Natural killer cell (primary cell): ENCODE data around the gene SLC25A53. TPM values are rescaled to one million over a fixed set of nuclear protein-coding genes. Genes with fewer than 3 reads are reported as not detected.

Source experiments
- total RNA-seq, 4 donors: library from RNA; stranded (reverse); fragments of 120-200 nt in 1 of 4; gene quantifications; one replicate each; pipeline versions ENCODE4 v1.2.3 to v1.2.4, GENCODE V29; 2013 to 2022

The SLC25A53 gene
- total RNA-seq, 3 donors from 2014 or later (not counting 1 experiment from before 2014, with no cell fraction given): 10.1 to 20.6 (median 12.8) TPM

Other genes with a start within 250 kb of the SLC25A53 start
- gene TMSB15B, start 194.4 kb downstream of the SLC25A53 start, total RNA-seq: 10 to 100 TPM in 1 of 3 donors, 1 to 10 TPM in 2; 3.8 to 10.3 (median 5.4) TPM
- gene H2BW1, start 143.3 kb downstream of the SLC25A53 start, total RNA-seq: not detected
- gene H2BW2, start 117.1 kb downstream of the SLC25A53 start, total RNA-seq: under 1 TPM in 1 of 3 donors, not detected in 2; 0.18 TPM
- 1 to 10 TPM; 2.0 to 4.1 (median 2.5) TPM for gene TMSB15C, start 80.8 kb downstream of the SLC25A53 start, total RNA-seq
- gene ZCCHC18, start 44.5 kb downstream of the SLC25A53 start, total RNA-seq: 1 to 10 TPM; 4.4 to 8.9 (median 5.6) TPM
- 10 to 100 TPM; 31.9 to 35.9 (median 32.6) TPM for gene FAM199X, start 9.4 kb upstream of the SLC25A53 start, total RNA-seq
- gene ESX1, start 97.9 kb upstream of the SLC25A53 start, total RNA-seq: not detected